NK-92 (cell line): ENCODE data around the gene DHRS4.
"Not testable (repeated sequence)": the region's sequence is repeated elsewhere in the genome, so short reads cannot be mapped to it uniquely, and the experiment has no call there.

ENCODE experiments used
- DNase-seq: peaks from one replicate; lab custom pipeline; 2025; ENCODE audit not compliant: unreplicated experiment; lab: John Stamatoyannopoulos, UW

The DHRS4 gene

DNA sequence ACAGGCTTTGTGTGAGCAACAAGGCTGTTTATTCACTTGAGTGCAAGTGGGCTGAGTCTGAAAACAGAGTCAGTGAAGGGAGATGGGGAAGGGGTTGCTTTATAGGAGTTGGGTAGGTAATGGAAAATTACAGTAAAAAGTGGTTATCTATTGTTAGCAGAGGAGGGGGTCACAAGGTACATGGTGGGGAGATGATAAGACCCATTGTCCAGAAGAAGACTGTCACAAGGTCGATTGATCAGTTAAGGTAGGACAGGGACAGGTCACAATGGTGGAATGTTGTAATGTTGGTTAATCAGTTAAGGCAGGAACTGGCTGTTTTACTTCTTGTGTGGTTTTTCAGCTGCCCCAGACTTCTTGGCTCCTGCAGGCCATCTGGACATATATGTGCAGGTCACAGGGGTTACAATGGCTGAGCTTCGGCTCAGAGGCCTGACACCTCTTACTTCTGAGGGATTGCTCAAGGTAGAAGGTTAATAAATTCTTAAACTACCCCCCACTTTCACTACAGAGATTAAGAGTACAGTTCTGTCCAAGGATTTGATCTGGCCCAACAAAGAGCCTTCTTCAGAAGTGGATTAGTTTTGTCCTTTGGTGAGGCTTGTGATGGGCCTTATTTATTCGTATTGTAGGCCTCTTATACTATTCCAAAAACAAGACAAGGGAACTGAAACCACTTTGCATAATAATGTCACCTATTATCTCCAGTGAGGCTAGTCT, 13.8 kb upstream of the DHRS4 start:
- no peak for DNase-seq

DNA sequence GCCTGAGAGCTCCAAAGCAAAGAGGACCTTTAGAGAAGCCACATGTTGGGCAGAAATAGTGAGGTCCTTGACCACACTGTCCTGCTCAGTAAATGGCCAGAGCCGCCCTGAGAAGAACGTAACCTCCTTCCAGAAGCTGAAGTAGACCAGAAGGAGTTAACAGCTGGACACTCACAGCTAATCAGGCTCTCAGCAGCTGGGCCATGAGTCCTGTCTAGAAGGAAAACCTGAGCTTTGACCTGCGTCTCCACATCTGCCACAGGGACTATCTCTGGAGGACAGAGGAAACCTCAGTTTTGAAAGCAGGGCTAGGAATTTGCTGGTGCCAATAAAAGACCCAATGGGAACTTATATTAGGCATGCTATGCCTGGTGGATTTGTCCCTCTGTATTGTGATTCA, 12.3 kb upstream of the DHRS4 start:
- DNase-seq: no peak

DNA sequence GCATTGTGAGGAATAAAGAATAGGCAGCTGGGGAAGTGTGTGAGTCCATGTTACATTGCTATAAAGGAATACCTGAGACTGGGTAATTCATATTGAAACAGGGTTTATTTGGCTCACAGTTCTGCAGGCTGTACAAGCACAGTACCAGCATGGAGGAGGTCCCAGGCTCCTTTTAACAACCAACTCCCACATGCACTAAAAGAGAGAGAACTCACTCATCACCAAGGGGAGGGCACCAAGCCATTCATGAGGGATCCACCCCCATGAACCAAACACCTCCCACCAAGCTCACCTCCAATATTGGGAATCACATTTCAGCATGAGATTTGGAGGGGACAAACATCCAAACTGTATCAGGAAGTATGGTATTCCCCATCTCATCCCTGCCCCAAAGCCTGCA, 11.9 kb upstream of the DHRS4 start:
- DNase-seq: no peak

DNA sequence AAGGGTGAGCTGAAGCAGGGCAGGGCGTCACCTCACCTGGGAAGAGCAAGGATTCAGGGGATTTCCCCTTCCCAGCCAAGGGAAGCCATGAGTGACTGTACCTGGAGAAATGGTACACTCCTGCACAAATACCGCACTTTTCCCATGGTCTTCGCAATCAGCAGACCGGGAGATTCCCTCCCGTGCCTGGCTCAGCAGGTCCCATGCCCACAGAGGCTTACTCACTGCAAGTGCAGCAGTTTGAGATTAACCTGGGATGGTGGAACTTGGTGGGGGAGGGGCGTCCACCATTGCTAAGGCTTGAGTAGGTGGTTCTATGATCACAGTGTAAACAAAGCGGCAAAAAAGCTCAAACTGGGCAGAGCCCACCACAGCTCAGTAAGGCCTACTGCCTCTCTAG, 11.0 kb upstream of the DHRS4 start:
- DNase-seq: no peak

DNA sequence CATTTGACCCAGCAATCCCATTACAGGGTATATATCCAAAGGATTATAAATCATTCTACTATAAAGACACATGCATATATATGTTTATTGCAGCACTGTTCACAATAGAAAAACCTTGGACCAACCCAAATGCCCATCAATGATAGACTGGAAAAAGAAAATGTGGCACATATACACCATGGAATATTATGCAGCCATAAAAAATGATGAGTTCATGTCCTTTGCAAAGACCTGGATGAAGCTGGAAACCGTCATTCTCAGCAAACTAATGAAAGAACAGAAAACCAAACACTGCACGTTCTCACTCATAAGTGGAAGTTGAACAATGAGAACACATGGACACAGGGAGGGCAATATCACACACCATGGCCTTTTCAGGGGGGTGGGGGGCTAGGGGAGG, 4.5 kb upstream of the DHRS4 start:
- DNase-seq: not testable (repeated sequence)

DNA sequence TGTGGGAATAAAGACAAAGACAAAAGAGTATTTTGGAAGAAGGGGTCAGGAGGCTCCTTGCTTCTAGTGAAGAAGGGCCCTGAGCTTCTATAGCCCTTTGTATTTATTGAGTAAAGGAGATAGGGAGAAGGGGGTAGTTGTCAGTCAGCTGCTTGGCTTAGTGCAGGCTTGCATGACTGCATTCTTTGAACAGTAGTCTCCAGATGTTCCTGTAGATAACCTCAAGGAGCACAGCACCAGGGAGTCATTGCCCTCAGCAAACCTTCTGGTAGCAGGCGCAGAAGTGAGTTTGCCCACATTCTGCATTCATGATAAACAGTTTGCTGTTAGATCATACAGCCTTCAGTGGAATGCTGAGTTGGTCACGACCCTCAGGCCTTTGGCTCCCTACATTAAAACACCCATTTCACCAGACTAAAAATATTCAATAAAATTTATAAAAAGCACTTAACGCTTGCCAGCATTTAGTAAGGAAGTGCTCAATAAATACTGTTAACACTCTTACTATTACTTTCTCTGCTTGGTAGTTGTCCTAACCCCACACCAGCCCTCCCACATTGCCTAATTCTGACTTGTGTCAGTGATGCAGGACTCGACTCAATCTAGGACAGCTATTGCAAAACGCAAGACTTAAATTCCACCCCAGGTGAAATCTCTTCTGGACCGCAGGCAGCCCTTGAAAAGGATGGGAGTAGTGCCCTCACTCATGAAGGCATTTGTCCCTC, 3.0 kb upstream of the DHRS4 start:
- no peak for DNase-seq

DNA sequence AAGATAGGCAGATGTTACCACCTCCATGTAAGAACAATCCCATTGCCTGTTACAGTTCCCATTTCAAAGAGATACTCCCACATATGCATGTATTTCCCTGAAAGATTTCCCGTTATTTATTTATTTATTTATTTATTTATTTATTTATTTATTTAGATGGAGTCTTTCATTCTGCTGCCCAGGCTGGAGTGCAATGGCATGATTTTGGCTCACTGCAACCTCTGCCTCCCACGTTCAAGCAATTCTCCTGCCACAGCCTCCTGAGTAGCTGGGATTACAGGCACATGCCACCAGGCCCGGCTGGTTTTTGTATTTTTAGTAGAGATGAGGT, 2.5 kb upstream of the DHRS4 start:
- DNase-seq: not testable (repeated sequence)

DNA sequence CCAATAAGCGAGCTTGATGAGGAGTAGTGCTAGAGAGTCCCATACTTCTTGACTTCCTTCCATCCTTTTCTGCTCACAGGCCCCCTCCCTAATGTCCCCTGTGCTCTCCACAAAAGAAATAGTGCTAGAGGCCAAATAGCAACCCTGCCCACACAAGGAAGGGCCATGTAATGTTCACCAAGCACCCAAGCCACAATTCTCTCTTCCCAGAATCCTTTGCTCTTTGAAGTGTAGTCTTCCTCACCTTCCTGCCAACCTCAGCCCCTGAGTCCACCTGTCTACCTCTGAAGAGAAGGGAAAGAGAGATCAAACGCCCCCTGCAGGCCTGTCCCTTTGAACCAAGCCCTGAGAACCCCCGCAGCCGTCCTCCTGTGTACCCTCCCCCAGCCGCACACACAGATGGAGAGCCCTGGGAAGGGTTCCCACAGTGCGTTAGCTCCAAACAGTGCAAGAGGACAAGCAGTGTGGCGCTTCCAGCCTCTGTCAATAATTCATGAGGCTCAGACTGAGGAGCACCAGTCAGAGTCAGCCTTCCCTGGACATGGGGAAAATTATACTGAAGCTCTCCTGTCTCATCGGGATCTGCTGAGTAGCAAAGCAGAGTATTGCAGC, 1.9 kb upstream of the DHRS4 start:
- no peak for DNase-seq

DNA sequence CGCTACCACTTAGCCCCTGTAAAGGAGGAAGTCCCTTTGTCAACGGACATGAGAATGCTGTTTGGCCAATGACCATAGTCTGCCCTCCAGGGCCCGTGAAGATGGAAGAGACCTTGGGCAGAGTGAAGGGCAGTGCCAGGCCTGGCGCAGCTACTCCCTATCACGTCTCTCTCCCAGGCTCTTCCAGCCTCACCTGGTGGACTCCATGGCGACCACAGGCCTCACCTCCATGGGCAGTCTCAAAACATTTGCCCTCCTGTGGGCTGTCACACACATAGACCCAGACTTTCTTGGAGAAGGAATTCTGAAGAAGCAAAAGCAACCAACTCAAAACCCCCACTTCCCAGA, 480 bp upstream of the DHRS4 start:
- not testable (repeated sequence) for DNase-seq

DNA sequence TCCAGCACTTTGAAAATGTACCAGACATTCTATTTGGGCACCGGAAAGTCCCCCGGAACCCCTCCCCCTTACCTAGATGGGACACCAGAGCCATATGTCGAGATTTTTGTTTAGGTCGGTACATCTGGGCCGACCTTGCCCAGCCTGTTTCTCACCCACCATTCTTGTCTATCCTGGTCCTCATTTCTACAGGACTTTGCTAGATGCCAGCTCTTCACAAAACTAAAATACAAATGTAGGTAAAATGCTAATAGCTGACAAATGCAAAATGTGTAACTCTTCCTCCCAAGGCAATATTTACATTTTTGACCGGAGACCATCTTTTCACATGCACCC, 677 bp downstream of the DHRS4 start:
- DNase-seq: not testable (repeated sequence)

DNA sequence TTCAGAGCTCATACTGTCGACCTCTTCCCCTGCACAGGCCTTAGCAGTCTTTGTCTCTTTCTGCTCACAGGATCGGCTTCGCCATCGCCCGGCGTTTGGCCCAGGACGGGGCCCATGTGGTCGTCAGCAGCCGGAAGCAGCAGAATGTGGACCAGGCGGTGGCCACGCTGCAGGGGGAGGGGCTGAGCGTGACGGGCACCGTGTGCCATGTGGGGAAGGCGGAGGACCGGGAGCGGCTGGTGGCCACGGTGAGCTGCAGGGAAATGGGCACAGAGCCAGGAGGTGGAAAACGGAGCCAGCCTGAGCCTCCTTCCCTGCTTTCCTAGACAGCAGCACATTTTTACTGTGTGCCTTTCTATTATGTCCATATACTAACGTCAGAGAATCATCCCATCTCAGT, 1.4 kb downstream of the DHRS4 start:
- not testable (repeated sequence) for DNase-seq

DNA sequence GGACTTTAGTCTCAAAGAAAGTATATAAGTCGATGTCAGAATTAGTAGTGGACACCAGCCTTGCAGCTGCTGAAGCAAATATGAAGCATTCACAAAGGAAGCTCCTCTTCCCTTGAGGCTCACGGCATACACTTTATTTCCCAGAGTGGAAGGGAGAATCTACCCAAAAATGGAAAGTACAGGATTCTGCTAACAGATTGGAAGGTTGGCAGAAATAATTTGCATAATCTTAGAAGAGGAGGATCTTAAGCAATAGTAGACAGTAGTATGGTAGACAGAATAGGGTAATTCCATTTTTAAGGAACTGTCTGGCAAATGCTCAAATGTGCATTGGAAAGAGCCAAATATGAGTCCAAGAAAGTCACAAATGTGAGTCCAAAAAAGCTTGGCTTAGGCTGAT, 2.2 kb downstream of the DHRS4 start:
- not testable (repeated sequence) for DNase-seq

DNA sequence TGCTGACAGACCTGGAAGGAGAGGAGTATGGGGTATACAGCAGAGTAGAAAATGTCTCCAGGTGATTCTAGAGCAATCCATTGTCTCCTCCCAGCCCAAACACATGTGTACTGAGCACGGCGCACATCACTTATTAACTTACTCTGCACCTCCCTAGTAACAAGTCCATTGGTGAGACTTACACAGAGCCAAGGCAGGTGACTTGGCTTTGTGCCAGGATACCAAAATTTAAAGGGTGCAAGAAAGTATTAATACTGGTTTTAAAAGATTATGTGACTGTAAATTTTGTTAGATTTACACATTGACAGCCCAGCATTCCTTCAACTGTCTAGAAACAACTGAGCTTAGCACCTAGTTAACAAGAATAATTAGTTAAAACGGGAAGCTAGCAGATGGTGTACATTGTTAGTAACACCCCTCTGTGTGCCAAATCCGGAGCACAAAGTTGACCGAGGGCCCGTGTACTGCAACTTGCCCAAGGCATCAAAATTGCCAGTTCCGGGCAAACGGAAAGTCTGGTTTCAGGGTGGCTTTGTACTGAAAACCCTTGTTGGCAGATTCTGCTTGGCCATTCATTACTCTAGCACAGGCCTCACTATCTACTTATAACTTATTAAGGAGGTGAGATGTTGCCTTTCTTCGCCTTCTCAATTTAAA, 4.5 kb downstream of the DHRS4 start:
- DNase-seq: not testable (repeated sequence)

DNA sequence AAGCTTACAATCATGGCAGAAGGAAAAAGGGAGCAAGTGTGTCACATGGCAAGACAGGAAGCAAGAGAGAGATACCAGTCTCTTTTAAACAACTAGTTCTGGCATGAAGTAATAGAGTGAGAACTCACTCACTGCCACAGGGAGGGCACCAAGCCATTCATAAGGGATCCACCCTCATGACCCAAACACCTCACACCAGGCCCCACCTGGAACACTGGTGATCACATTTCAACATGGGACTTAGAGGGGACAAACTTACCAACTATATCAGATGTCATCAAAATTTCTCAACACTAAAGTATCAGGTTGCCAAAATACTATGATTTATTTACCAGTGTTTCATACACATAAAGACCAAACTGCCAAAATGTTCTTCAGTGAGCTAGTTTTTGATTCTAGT, 7.3 kb downstream of the DHRS4 start:
- DNase-seq: not testable (repeated sequence)

DNA sequence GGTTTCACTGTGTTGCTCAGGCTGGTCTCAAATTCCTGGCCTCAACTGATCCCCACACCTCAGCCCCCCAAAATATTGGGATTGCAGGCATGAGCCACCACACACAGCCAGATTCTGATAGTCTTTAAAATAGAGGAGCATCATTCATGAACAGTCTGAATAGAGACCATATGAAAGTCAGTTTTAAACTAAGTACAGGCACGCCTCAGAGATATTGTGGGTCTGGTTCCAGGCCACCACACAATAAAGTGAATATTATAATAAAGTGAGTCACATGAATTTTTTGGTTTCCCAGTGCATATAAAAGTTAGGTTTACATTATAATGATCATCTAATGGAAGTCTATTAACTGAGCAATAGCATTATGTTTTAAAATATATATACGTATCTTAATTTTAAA, 8.1 kb downstream of the DHRS4 start:
- not testable (repeated sequence) for DNase-seq

DNA sequence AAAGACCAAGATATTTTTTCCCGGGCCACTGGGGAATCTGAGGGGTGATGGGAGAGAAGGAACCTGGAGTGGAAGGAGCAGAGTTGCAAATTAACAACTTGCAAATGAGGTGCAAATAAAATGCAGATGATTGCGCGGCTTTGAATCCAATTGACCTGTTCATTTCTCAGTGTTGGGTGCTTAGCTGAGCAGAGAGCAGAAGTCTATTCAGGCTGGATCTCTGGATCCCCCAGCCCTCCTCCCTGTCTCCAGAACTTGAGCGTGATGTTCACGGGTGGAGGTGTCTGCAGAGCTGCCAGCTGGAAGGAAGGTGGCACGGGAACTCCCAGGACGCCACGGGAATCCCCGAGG, 15.5 kb downstream of the DHRS4 start:
- DNase-seq: not testable (repeated sequence)

DNA sequence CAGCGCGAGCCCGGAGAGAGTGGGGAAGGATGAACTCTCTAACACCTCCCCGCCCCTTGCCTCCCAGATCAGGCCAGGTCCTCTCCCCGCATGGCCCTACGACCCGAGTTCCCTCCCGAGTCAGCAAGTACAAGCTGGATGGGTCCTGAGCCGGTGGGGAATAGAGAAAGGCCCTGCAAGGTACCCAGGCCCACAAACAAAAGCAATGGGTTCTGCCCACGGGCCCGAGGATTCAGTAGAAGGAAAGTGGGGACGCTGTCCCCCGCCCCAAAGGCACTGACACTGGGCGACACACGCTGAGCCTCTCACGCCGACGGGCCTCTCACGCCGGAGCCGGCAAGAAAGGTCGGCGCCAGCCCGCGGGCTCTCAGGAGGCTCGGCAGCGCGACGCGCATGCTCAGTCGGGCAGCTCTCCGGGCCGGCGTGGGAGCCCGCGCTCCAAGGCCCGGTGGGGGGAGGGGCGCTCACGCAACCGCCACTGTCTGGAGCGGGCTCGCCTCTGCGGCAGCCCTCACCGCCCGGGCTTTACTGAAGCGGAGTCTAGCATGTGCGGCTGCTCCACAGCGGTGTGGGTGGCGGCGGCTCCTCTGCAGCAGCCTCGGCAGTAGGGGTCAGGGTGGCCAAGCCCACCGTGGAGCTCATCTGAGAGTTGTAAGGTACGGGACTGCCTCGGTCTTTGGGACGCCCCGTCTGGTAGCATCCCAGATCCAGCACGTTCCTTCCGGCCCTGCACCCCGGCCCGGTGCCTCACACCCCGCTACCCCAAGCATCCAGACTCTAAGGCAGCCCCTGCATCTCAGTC, 16.1 kb downstream of the DHRS4 start:
- DNase-seq: not testable (repeated sequence)

DNA sequence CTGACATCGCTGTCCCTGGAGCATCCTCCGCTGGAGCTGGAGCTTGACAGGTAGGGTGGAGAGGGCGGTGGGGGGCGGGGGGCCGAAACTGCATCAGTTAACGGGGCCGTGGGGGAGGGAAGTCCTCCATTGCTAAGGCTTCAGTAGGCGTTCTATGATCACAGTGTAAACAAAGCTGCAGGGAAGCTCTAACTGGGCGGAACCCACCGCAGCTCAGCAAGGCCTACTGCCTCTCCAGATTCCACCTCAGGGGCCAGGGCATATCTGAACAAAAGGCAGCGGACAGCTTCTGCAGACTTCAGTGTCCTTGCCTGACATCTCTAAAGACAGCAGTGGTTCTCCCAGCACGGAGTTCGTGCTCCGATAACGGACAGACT, 16.7 kb downstream of the DHRS4 start:
- DNase-seq: not testable (repeated sequence)

DNA sequence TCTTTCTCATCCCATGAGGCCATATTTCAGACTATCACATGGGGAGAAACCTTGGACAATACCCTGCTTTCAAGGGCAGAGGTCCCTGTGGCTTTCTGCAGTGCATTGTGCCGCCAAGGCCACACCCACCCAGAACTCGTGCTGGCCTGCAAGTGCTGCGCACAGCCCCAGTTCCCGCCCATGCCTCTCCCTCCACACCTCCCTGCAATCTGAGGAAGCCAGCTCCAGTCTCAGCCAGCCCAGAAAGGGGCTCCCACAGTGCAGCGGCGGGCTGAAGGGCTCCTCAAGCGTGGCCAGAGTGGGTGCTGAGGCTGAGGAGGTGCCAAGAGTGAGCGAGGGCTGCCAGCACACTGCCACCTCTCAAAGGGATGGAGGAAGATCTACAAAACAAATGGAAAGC, 19.6 kb downstream of the DHRS4 start:
- not testable (repeated sequence) for DNase-seq

DNA sequence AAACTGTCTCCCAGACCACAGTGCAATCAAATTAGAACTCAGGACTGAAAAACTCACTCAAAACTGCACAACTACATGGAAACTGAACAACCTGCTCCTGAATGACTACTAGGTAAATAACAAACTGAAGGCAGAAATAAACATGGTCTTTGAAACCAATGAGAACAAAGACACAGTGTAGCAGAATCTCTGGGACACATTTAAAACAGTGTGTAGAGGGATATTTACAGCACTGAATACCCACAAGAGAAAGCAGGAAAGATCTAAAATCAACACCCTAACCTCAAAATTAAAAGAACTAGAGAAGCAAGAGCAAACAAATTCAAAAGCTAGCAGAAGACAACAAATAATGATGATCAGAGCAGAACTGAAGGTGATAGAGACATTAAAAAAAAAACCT, 20.5 kb downstream of the DHRS4 start:
- not testable (repeated sequence) for DNase-seq

DNA sequence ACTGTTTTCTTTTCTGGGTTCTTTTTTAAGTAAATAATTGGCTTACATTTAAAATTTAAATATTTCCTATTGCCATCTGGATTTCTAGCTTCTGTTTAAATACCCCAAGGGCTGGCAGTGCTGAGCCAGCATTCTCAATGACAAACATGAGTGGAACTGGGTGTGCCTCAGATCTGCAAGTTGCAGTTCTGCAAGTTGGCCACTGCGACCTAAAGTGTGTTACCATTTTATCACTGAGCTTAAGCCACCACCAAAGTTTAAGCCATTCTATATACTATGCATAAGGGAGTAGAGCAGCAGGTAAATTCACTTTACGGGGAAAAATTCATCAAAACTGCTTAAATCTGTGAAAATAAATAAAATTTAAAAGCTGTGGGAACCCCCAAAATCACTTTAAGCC, 23.6 kb downstream of the DHRS4 start:
- DNase-seq: not testable (repeated sequence)
